ENCODE results near the gene TUSC1. TPM values are rescaled to one million over a fixed set of nuclear protein-coding genes. Genes with fewer than 3 reads are reported as not detected.

TUSC1 gene
- total and polyA plus RNA-seq, 2 donors (not counting 3 experiments of a cell fraction or from before 2014, with no cell fraction given): 9.5 to 12.1 TPM

GRCh38 chr9:25658571-25658970 lies 19.7 kb downstream of the TUSC1 start:
- H3K36me3 ChIP-seq (ENCODE audit: control insufficient read depth in 2 of 2, extremely low read depth in 1 of 2, insufficient read depth in 2 of 2, low read length in 2 of 2): no peaks in the 10 kb centered on the region
- H2AFZ ChIP-seq (ENCODE audit: low read depth, low read length): no peak overlapping the region
- no peaks in the 10 kb centered on the region for H3K79me2 ChIP-seq (ENCODE audit: control insufficient read depth, insufficient read depth, low read length)
- no TSS peak for BruUV-seq (replicated peaks)
- POLR2A ChIA-PET: no interaction called here
- H3K9me1 ChIP-seq (replicated peaks; ENCODE audit: control insufficient read depth, extremely low read depth, insufficient read depth, low read length): no peaks in the 10 kb centered on the region
- no peak overlapping the region for H3K9ac ChIP-seq (replicated peaks; ENCODE audit: extremely low read depth, insufficient read depth, low read length)
- FAIRE-seq (no peak), DNase-seq (ENCODE audit: low read depth, low spot score) (no peak)
- H3K4me1 ChIP-seq (ENCODE audit: control insufficient read depth, extremely low read depth, insufficient read depth, low read length): no peaks in the 10 kb centered on the region
- no peaks in the 10 kb centered on the region for H4K20me1 ChIP-seq (replicated peaks; ENCODE audit: control insufficient read depth, extremely low read depth, insufficient read depth, low read length)
- dilution Hi-C loops (cut with MboI; ENCODE audit: extremely low pct_ligation_motif_present, low sequenced_read_pairs): no loop called here
- H3K27me3 ChIP-seq (ENCODE audit: control insufficient read depth in 2 of 2, insufficient read depth in 2 of 2, low read length in 2 of 2): no peaks in the 10 kb centered on the region
- no peak overlapping the region for H3K27ac ChIP-seq (ENCODE audit: insufficient read depth, low read depth, low read length)
- no peak for TF ChIP-seq CTCF (IDR thresholded peaks at IDR 0.05; ENCODE audit: extremely low read depth in 1 of 2, insufficient read depth in 1 of 2, low read depth in 1 of 2, low read length in 2 of 2)
- no peak for TF ChIP-seq MYC (IDR thresholded peaks at IDR 0.05; ENCODE audit: low read depth, low read length)
- TF ChIP-seq GATA2 (IDR thresholded peaks at IDR 0.05; ENCODE audit: insufficient read depth, insufficient read length, low read depth, low read length): no peak
- no peak for TF ChIP-seq EZH2 (IDR thresholded peaks at IDR 0.05; ENCODE audit: borderline replicate concordance, low read depth, low read length, severe bottlenecking)
- intact Hi-C loops (cut with micrococcal nuclease): loop anchor here (2.0 kb wide), 1 partner anchor 20 kb away; the partner anchor contains the start of gene TUSC1
- CTCF ChIA-PET: no interaction called here
- H3K4me3 ChIP-seq (replicated peaks in 1 of 3; ENCODE audit: insufficient read depth in 1 of 3, low read depth in 1 of 3, low read length in 3 of 3): no peak overlapping the region
- H3K9me3 ChIP-seq (replicated peaks; ENCODE audit: control insufficient read depth, insufficient read depth, low read length): no peaks in the 10 kb centered on the region
- no peak overlapping the region for H3K4me2 ChIP-seq (ENCODE audit: insufficient read depth, low read length)

GRCh38 chr9:25654417-25654816 lies 23.8 kb downstream of the TUSC1 start:
- H4K20me1 ChIP-seq (replicated peaks; ENCODE audit: control insufficient read depth, extremely low read depth, insufficient read depth, low read length): no peaks in the 10 kb centered on the region
- no peaks in the 10 kb centered on the region for H3K79me2 ChIP-seq (ENCODE audit: control insufficient read depth, insufficient read depth, low read length)
- H3K36me3 ChIP-seq (ENCODE audit: control insufficient read depth in 2 of 2, extremely low read depth in 1 of 2, insufficient read depth in 2 of 2, low read length in 2 of 2): no peaks in the 10 kb centered on the region
- intact Hi-C loops (cut with micrococcal nuclease): no loop called here
- H3K9ac ChIP-seq (replicated peaks; ENCODE audit: extremely low read depth, insufficient read depth, low read length): no peak overlapping the region
- FAIRE-seq (no peak), DNase-seq (ENCODE audit: low read depth, low spot score) (no peak)
- H3K27ac ChIP-seq (ENCODE audit: insufficient read depth, low read depth, low read length): no peak overlapping the region
- no peak overlapping the region for H2AFZ ChIP-seq (ENCODE audit: low read depth, low read length)
- TF ChIP-seq EZH2 (IDR thresholded peaks at IDR 0.05; ENCODE audit: borderline replicate concordance, low read depth, low read length, severe bottlenecking): no peak
- no peak for TF ChIP-seq JUN (IDR thresholded peaks at IDR 0.05; ENCODE audit: borderline replicate concordance, insufficient read depth, insufficient read length, low read depth)
- TF ChIP-seq GATA2 (IDR thresholded peaks at IDR 0.05; ENCODE audit: insufficient read depth, insufficient read length, low read depth, low read length): no peak
- TF ChIP-seq MAX (IDR thresholded peaks at IDR 0.05; ENCODE audit: insufficient read depth, insufficient read length): no peak
- TF ChIP-seq CTCF (IDR thresholded peaks at IDR 0.05; ENCODE audit: extremely low read depth in 1 of 2, insufficient read depth in 1 of 2, low read depth in 1 of 2, low read length in 2 of 2): no peak
- no peak for TF ChIP-seq MYC (IDR thresholded peaks at IDR 0.05; ENCODE audit: low read depth, low read length)
- no peak for TF ChIP-seq POLR2A (IDR thresholded peaks at IDR 0.05; ENCODE audit: low read depth, low read length)
- TF ChIP-seq POLR2AphosphoS5 (IDR thresholded peaks at IDR 0.05; ENCODE audit: insufficient read depth, low read depth, low read length): no peak
- no peak for TF ChIP-seq FOS (IDR thresholded peaks at IDR 0.05; ENCODE audit: borderline replicate concordance, insufficient read depth, low read length)
- ChIA-PET POLR2A (no interaction called here), CTCF (no interaction called here)
- H3K27me3 ChIP-seq (ENCODE audit: control insufficient read depth in 2 of 2, insufficient read depth in 2 of 2, low read length in 2 of 2): peaks cover 0 to 2% of the 10 kb centered on the region in 2 experiments
- BruUV-seq (replicated peaks): no TSS peak
- H3K4me3 ChIP-seq (replicated peaks in 1 of 3; ENCODE audit: insufficient read depth in 1 of 3, low read depth in 1 of 3, low read length in 3 of 3): no peak overlapping the region
- H3K9me1 ChIP-seq (replicated peaks; ENCODE audit: control insufficient read depth, extremely low read depth, insufficient read depth, low read length): no peaks in the 10 kb centered on the region
- H3K9me3 ChIP-seq (replicated peaks; ENCODE audit: control insufficient read depth, insufficient read depth, low read length): no peaks in the 10 kb centered on the region
- dilution Hi-C loops (cut with MboI; ENCODE audit: extremely low pct_ligation_motif_present, low sequenced_read_pairs): no loop called here
- no peak overlapping the region for H3K4me2 ChIP-seq (ENCODE audit: insufficient read depth, low read length)
- no peaks in the 10 kb centered on the region for H3K4me1 ChIP-seq (ENCODE audit: control insufficient read depth, extremely low read depth, insufficient read depth, low read length)

All from endothelial cell of umbilical vein (primary cell).